Cortex of kidney (tissue), 1 donor: ENCODE data around the gene STAT6.

Experiments
- DNase-seq: peaks from one replicate; lab custom pipeline; 2025; lab: John Stamatoyannopoulos, UW

The STAT6 gene

GRCh38 chr12:57099047-57099714 lies 12.0 kb downstream of the STAT6 start:
- no peak for DNase-seq

- DNase-seq: no peak
Observed at GRCh38 chr12:57098546-57098945, 12.6 kb downstream of the STAT6 start.

GRCh38 chr12:57097554-57097835 lies 13.7 kb downstream of the STAT6 start:
- no peak for DNase-seq

- no peak for DNase-seq
Observed at GRCh38 chr12:57096748-57097553, 14.2 kb downstream of the STAT6 start.

- DNase-seq: no peak
Observed at GRCh38 chr12:57096099-57096572, 15.0 kb downstream of the STAT6 start.

- no peak for DNase-seq
Observed at GRCh38 chr12:57095440-57095839, 15.7 kb downstream of the STAT6 start.

GRCh38 chr12:57094208-57095160 lies 16.7 kb downstream of the STAT6 start:
- DNase-seq: no peak

GRCh38 chr12:57093415-57094207 lies 17.6 kb downstream of the STAT6 start:
- no peak for DNase-seq

- DNase-seq: no peak
Observed at GRCh38 chr12:57092876-57093414, 18.2 kb downstream of the STAT6 start.

GRCh38 chr12:57092529-57092862 lies 18.7 kb downstream of the STAT6 start:
- no peak for DNase-seq

GRCh38 chr12:57091638-57092528 lies 19.3 kb downstream of the STAT6 start:
- DNase-seq: no peak

GRCh38 chr12:57090924-57091637 lies 20.1 kb downstream of the STAT6 start:
- no peak for DNase-seq

- DNase-seq: no peak
Observed at GRCh38 chr12:57090490-57090889, 20.7 kb downstream of the STAT6 start.

- DNase-seq: no peak
Observed at GRCh38 chr12:57089271-57090245, 21.6 kb downstream of the STAT6 start.

- no peak for DNase-seq
Observed at GRCh38 chr12:57088354-57089270, 22.6 kb downstream of the STAT6 start, which contains the start of gene NAB2. NAB2 (plus strand) TSS chr12:57089114; CDS start chr12:57089272, 158 bp downstream.

- DNase-seq: no peak
Observed at GRCh38 chr12:57087691-57088353, 23.3 kb downstream of the STAT6 start.
